ENCODE data around the gene ATP5PB.

The ATP5PB gene

DNA sequence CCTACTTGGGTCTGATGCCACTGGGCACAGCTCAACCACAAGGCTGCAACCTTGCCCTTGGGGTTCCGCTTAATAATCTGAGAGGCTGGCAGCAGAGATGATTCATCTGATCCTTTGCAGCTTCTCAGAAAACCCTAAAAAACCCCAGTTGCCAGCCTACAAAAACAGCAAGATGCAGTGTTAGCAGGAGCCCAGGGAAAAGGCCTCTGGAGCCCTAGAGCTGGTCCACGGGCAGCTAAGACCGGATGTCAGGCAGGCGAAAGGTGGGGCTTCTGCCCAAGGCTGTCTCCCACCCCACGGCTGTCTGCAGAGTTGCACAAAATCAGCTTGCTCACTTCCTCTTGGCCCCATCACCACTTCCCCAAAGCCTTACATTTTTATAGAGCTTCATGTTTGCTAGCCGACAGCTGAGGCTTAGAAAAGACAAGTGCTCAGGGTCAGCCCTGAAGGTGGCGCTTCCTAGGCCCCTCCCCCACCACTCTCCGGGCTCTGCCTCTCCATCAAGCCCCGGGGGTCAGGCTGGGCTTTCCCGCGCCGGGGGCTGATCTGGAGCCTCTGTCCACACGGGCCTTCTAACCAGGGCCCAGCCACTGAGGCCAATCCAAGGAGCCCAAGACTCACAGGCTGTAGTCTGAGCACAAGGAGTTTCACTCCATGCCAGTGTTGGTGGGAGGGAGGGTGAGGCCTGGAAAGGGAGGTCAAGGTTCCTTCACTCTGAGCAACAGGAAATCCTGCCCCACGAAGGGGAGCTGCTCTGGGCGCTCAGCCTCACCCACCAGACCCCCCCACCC lies 58.3 kb downstream of the ATP5PB start:
- DNase-seq (peak; percentile 73), ATAC-seq (peak; percentile 75)

DNA sequence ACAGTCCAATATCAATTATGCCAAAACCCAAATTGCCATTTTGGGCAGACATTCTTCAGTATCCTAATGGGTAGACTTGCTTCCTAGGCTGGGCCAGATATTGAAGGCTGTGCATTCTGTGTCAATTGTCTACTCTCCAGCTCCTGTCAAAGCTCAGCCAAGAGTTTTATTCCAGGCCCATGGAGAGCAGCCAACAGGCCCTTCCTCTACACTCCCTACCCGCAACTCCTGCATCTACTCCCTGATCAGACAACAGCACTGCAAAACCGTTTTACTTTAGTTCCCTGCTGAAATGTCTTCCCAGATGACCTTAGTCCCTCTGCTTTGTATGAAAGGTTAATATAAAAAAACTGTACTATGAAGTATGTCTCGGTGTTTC lies 60.7 kb downstream of the ATP5PB start:
- DNase-seq = no peak
- no peak for ATAC-seq

DNA sequence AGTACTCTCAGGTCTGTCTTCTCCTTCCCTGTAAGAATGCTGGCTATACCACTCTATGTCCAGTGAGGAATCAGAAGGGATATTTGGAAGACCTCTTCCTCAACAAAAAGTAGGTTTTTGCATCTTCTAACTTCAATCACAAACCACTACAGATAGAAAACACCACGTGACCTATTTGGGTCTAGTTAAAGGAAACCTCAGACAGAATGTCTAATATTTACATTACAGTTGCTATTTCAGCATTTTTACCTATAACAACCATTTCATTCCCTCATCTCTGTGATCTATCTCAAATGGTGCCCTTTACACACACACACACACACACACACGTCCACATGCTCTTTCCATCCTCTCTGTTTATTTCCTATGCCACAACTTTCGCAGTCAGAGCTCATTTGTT lies 62.1 kb downstream of the ATP5PB start:
- ATAC-seq = no peak
- DNase-seq = no peak

Data from stimulated activated naive CD8-positive, alpha-beta T cell treated with anti-CD3 and anti-CD28 coated beads, Interleukin-15, Interleukin-2, amounts not matched to agents 100 U/mL and 50 U/mL, for 24 hours (primary cell).